Neural progenitor cell (in vitro differentiated cells): ENCODE results near the gene ZMAT5. TPM values are rescaled to one million over a fixed set of nuclear protein-coding genes. Genes with fewer than 3 reads are reported as not detected.

ENCODE experiments used
- DNase-seq: peaks from one replicate; pipeline ENCODE4 v3.0.0-alpha.2; 2016; ENCODE audit warnings: low spot score
- H2AFZ ChIP-seq: fragments of 200-600 bp; sonication (generic); replicated peaks from 2 replicates; pipeline ENCODE4 v1.6.1; 2016; ENCODE audit warnings: antibody characterized with exemption
- H3F3A ChIP-seq: fragments of 200-600 bp; sonication (generic); 2 replicates; pipeline ENCODE4 v1.6.1; 2016; ENCODE audit warnings: antibody characterized with exemption, low read depth
- H3K27ac ChIP-seq: fragments of 200-600 bp; sonication (generic); 2 replicates; pipeline ENCODE4 v1.5.1; 2016; ENCODE audit warnings: mild to moderate bottlenecking
- H3K27me3 ChIP-seq: fragments of 200-600 bp; sonication (generic); 2 replicates; pipeline ENCODE4 v1.6.1; 2016; ENCODE audit warnings: mild to moderate bottlenecking, moderate library complexity
- H3K36me3 ChIP-seq: fragments of 200-600 bp; sonication (generic); 2 replicates; pipeline ENCODE4 v1.5.1; 2016
- H3K4me1 ChIP-seq: fragments of 200-600 bp; sonication (generic); 2 replicates; pipeline ENCODE4 v1.6.1; 2016; ENCODE audit warnings: mixed run types
- H3K4me2 ChIP-seq: fragments of 200-600 bp; sonication (generic); 2 replicates; pipeline ENCODE4 v1.6.1; 2016
- H3K4me3 ChIP-seq: fragments of 200-600 bp; sonication (generic); 2 replicates; pipeline ENCODE4 v1.5.1; 2016
- H3K79me2 ChIP-seq: fragments of 200-600 bp; sonication (generic); 2 replicates; pipeline ENCODE4 v1.6.1; 2016; ENCODE audit warnings: low read depth
- H3K9ac ChIP-seq: fragments of 200-600 bp; sonication (generic); 2 replicates; pipeline ENCODE4 v1.6.1; 2016
- H3K9me3 ChIP-seq: fragments of 200-600 bp; sonication (generic); 2 replicates; pipeline ENCODE4 v1.5.1; 2016; ENCODE audit warnings: low read depth
- H4K20me1 ChIP-seq: fragments of 200-600 bp; sonication (generic); 2 replicates; pipeline ENCODE4 v1.6.1; 2016; ENCODE audit warnings: low read depth
- H3K27ac Mint-ChIP-seq: 3 replicates; pipeline ENCODE4 v1.8.0; 2021; ENCODE audit warnings: mixed read lengths
- H3K27me3 Mint-ChIP-seq: 2 replicates; pipeline ENCODE4 v1.8.0; 2022; ENCODE audit warnings: low read depth, mild to moderate bottlenecking, inconsistent platforms, moderate library complexity, mixed read lengths; ENCODE audit not compliant: insufficient read depth
- H3K36me3 Mint-ChIP-seq: 3 replicates; pipeline ENCODE4 v1.8.0; 2021; ENCODE audit warnings: mixed read lengths
- H3K4me1 Mint-ChIP-seq: 3 replicates; pipeline ENCODE4 v1.8.0; 2021; ENCODE audit warnings: mixed read lengths
- H3K4me3 Mint-ChIP-seq: 3 replicates; pipeline ENCODE4 v1.8.0; 2021; ENCODE audit warnings: mild to moderate bottlenecking, moderate library complexity, mixed read lengths
- H3K9me3 Mint-ChIP-seq: 3 replicates; pipeline ENCODE4 v1.8.0; 2020; ENCODE audit warnings: mixed read lengths
- EZH2 ChIP-seq: fragments of 200-600 bp; sonication (generic); IDR thresholded peaks from 2 replicates; pipeline ENCODE4 v1.6.1; 2017; ENCODE audit warnings: antibody characterized with exemption, mild to moderate bottlenecking, moderate library complexity
- EZH2phosphoT487 ChIP-seq: fragments of 200-600 bp; sonication (generic); IDR thresholded peaks from 2 replicates; pipeline ENCODE4 v1.6.1; 2017; ENCODE audit warnings: antibody characterized with exemption
- total RNA-seq: library from RNA; depleted of rRNA; stranded (reverse); fragments of >200 nt; gene quantifications from 2 replicates; pipeline ENCODE4 v1.2.3, GENCODE V29; 2015; ENCODE audit warnings: low replicate concordance
- TF ChIP-seq, protein P1 (sequence below): fragments of 200-600 bp; sonication (generic); IDR thresholded peaks from 2 replicates; pipeline ENCODE4 v1.5.1; 2017; ENCODE audit warnings: antibody characterized with exemption, mild to moderate bottlenecking

Gene ZMAT5
- total RNA-seq, 1 donor from 2014 or later, result 20.8 TPM

GRCh38 chr22:29801153-29801552 lies 34.3 kb upstream of the ZMAT5 start:
- H3K9me3 ChIP-seq, result no peaks in the 10 kb centered on the region
- no peak overlapping the region for H2AFZ ChIP-seq
- TF ChIP-seq EZH2, result no peak
- no peak for TF ChIP-seq EZH2phosphoT487
- TF ChIP-seq, protein P1, sequence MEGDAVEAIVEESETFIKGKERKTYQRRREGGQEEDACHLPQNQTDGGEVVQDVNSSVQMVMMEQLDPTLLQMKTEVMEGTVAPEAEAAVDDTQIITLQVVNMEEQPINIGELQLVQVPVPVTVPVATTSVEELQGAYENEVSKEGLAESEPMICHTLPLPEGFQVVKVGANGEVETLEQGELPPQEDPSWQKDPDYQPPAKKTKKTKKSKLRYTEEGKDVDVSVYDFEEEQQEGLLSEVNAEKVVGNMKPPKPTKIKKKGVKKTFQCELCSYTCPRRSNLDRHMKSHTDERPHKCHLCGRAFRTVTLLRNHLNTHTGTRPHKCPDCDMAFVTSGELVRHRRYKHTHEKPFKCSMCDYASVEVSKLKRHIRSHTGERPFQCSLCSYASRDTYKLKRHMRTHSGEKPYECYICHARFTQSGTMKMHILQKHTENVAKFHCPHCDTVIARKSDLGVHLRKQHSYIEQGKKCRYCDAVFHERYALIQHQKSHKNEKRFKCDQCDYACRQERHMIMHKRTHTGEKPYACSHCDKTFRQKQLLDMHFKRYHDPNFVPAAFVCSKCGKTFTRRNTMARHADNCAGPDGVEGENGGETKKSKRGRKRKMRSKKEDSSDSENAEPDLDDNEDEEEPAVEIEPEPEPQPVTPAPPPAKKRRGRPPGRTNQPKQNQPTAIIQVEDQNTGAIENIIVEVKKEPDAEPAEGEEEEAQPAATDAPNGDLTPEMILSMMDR, result no peak
- H3K27me3 ChIP-seq, result no peaks in the 10 kb centered on the region
- H3K79me2 ChIP-seq, result no peaks in the 10 kb centered on the region
- peaks cover 6% of the 10 kb centered on the region for H3K4me1 ChIP-seq
- H4K20me1 ChIP-seq, result no peaks in the 10 kb centered on the region
- H3K9me3 Mint-ChIP-seq, result no peaks in the 10 kb centered on the region
- H3K36me3 Mint-ChIP-seq, result peaks cover 21% of the 10 kb centered on the region
- H3K4me2 ChIP-seq, result no peak overlapping the region
- H3K4me1 Mint-ChIP-seq, result peaks cover 2% of the 10 kb centered on the region
- H3K27me3 Mint-ChIP-seq, result peaks cover 3% of the 10 kb centered on the region
- no peak overlapping the region for H3K4me3 ChIP-seq
- H3K27ac Mint-ChIP-seq, result peak overlapping the region; percentile 63
- peak; percentile 38 for DNase-seq
- H3K27ac ChIP-seq, result peak overlapping the region; percentile 66
- H3F3A ChIP-seq, result peaks cover 5% of the 10 kb centered on the region
- no peak overlapping the region for H3K9ac ChIP-seq
- H3K36me3 ChIP-seq, result no peaks in the 10 kb centered on the region
- H3K4me3 Mint-ChIP-seq, result no peak overlapping the region

DNA sequence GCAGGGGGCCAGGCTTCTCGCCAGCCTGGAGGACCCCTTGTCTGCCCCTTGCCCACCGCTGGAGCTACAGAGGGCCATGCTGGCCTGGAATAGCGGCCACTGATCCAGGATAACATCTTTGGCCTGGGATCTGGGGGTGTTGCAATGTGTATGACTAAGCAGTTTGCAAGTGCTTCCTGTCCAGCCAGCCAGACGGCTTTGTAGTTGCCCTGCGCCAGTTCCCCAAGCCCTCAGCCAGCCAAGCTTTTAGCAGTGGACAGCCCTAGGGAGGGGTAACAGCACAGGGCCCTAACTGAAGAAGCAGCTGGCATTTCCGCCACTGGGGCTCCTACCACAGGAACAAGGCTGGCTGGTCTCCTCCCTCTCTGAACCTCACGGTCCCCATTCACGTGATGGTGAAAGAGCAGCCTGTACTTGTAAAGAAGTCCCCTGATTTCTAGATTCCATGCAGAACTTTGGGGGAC lies 32.4 kb upstream of the ZMAT5 start:
- H2AFZ ChIP-seq, result no peak overlapping the region
- Mint-ChIP-seq H3K9me3 (no peaks in the 10 kb centered on the region), H3K36me3 (peaks cover 12% of the 10 kb centered on the region), H3K4me3 (no peak overlapping the region), H3K27ac (no peak overlapping the region), H3K4me1 (peaks cover 2% of the 10 kb centered on the region), H3K27me3 (peaks cover 3% of the 10 kb centered on the region)
- DNase-seq, result no peak
- H3K36me3 ChIP-seq, result no peaks in the 10 kb centered on the region
- no peaks in the 10 kb centered on the region for H3K79me2 ChIP-seq
- H3K4me2 ChIP-seq, result no peak overlapping the region
- H3K4me3 ChIP-seq, result no peak overlapping the region
- peaks cover 6% of the 10 kb centered on the region for H3K4me1 ChIP-seq
- H3K9ac ChIP-seq, result no peak overlapping the region
- no peak overlapping the region for H3K27ac ChIP-seq
- peaks cover 5% of the 10 kb centered on the region for H3F3A ChIP-seq
- H3K27me3 ChIP-seq, result no peaks in the 10 kb centered on the region
- TF ChIP-seq EZH2phosphoT487 (no peak), EZH2 (no peak)
- TF ChIP-seq, protein P1, result no peak
- no peaks in the 10 kb centered on the region for H4K20me1 ChIP-seq
- no peaks in the 10 kb centered on the region for H3K9me3 ChIP-seq

- Mint-ChIP-seq H3K4me1 (peaks cover 2% of the 10 kb centered on the region), H3K27ac (no peak overlapping the region), H3K27me3 (peaks cover 3% of the 10 kb centered on the region), H3K9me3 (no peaks in the 10 kb centered on the region), H3K36me3 (peaks cover 12% of the 10 kb centered on the region), H3K4me3 (no peak overlapping the region)
- Histone ChIP-seq H3K9ac (no peak overlapping the region), H3F3A (peaks cover 5% of the 10 kb centered on the region), H3K4me1 (peaks cover 6% of the 10 kb centered on the region), H3K27me3 (no peaks in the 10 kb centered on the region), H3K4me2 (no peak overlapping the region), H2AFZ (no peak overlapping the region), H3K27ac (no peak overlapping the region), H3K36me3 (no peaks in the 10 kb centered on the region), H3K4me3 (no peak overlapping the region), H3K9me3 (no peaks in the 10 kb centered on the region), H3K79me2 (no peaks in the 10 kb centered on the region), H4K20me1 (no peaks in the 10 kb centered on the region)
- no peak for TF ChIP-seq EZH2phosphoT487
- TF ChIP-seq EZH2, result no peak
- TF ChIP-seq, protein P1, result no peak
- DNase-seq, result no peak
Measured at GRCh38 chr22:29798801-29799200, 32.0 kb upstream of the ZMAT5 start.
